ENCODE data around the gene TMEM203. TPM values are rescaled to one million over a fixed set of nuclear protein-coding genes. Genes with fewer than 3 reads are reported as not detected.

Gene TMEM203
- total and polyA plus RNA-seq, 4 donors = 19.9 to 27.5 (median 21.5) TPM

DNA sequence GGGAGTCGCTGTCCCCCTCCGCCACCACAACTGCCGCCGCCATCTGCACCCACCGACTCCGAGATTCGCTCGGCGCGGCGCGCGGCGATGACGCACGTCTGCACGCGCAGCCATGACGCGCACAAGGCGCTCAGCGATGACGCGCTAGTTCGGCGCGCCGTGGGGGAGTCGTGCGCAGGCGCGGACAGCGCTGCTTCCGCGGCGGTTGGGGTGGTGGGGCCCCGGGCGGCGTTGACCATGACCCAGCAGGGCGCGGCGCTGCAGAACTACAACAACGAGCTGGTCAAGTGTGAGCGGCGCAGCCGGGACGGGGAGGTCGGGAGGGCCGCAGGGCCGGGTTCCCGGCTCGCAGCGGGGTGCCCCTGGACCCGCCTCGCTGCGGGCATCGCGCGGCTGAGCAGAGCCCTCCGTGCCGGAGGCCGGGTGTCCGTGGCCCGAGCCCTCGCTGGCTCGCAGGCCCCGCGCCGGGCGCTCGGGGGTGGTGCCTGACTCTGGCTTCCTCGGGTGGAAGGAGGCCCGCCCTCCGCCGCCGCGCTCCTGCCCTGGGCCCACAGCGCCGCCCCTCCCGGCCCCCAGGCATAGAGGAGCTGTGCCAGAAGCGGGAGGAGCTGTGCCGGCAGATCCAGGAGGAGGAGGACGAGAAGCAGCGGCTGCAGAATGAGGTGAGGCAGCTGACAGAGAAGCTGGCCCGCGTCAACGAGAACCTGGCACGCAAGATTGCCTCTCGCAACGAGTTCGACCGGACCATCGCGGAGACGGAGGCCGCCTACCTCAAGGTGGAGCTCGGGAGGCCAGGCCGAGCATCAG lies 16.8 kb downstream of the TMEM203 start, which contains the start of the genes ANAPC2 and SSNA1:
Gene ANAPC2, minus strand, starts transcription at position 71 of the 807 bp plus-strand sequence. Its CDS starts 28 bp downstream, at position 43.
Gene SSNA1, plus strand, starts transcription at position 187 of the 807 bp plus-strand sequence. Its CDS starts 51 bp downstream, at position 238.
- peak within 1 kb of the TSS; percentile 90 to 92 for H3K27ac ChIP-seq (ENCODE audit: low read depth in 1 of 2, low read length in 2 of 2)

DNA sequence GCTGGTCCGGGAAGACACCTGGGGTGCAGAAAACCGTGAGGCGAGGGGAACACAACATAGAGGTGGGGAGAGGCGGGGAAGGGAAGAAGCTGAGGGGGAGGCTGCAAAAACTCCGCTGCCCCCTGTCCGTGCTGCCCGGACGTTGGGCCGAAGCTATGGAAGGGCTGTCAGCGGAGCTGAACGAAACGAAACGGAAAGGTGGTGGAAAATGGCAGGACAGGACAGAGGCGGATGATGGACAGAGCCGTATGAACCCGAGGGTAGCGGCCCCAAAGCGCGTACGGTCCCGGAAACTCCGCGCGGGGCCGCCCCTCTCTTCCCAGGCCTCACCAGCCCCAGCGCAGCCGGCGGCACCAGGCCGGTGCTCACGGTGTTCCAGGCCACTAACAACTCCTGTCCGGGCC lies 17.4 kb downstream of the TMEM203 start:
- WGBS = 0% methylated on average over 31 of the region's 31 CpGs
- peaks cover 19 to 50% (median 40%) of the 10 kb centered on the region in 4 donors for H3K4me1 ChIP-seq (ENCODE audit: control insufficient read depth in 4 of 4, insufficient read depth in 4 of 4, low read length in 3 of 4)

More for the DNA sequence above, 16.8 kb downstream of the TMEM203 start, which contains the start of the genes ANAPC2 and SSNA1:
- TF ChIP-seq FOXA1 (IDR thresholded peaks at IDR 0.05) (no peak), RAD21 (IDR thresholded peaks at IDR 0.05) (peak in 1 of 2 donors; percentile 55), GABPA (IDR thresholded peaks at IDR 0.05 in 1 of 2, conservative IDR thresholded peaks at IDR 0.05 in 1 of 2) (peak in 1 of 2 donors; percentile 87), NR2F2 (IDR thresholded peaks at IDR 0.05) (no peak), SP1 (IDR thresholded peaks at IDR 0.05) (peak; percentile 22), HNF4G (IDR thresholded peaks at IDR 0.05) (no peak), RXRA (IDR thresholded peaks at IDR 0.05) (no peak), TAF1 (conservative IDR thresholded peaks at IDR 0.05) (no peak)
- TF ChIP-seq, protein P1, sequence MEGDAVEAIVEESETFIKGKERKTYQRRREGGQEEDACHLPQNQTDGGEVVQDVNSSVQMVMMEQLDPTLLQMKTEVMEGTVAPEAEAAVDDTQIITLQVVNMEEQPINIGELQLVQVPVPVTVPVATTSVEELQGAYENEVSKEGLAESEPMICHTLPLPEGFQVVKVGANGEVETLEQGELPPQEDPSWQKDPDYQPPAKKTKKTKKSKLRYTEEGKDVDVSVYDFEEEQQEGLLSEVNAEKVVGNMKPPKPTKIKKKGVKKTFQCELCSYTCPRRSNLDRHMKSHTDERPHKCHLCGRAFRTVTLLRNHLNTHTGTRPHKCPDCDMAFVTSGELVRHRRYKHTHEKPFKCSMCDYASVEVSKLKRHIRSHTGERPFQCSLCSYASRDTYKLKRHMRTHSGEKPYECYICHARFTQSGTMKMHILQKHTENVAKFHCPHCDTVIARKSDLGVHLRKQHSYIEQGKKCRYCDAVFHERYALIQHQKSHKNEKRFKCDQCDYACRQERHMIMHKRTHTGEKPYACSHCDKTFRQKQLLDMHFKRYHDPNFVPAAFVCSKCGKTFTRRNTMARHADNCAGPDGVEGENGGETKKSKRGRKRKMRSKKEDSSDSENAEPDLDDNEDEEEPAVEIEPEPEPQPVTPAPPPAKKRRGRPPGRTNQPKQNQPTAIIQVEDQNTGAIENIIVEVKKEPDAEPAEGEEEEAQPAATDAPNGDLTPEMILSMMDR (IDR thresholded peaks at IDR 0.05; ENCODE audit: low read depth, low read length, missing input control) = peak; percentile 12
- TF ChIP-seq, protein P2, sequence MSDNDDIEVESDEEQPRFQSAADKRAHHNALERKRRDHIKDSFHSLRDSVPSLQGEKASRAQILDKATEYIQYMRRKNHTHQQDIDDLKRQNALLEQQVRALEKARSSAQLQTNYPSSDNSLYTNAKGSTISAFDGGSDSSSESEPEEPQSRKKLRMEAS (IDR thresholded peaks at IDR 0.05) = no peak
- no peaks in the 10 kb centered on the region for H3K27me3 ChIP-seq (ENCODE audit: control insufficient read depth in 4 of 4, insufficient read depth in 4 of 4, low read length in 3 of 4)
- H3K9ac ChIP-seq (ENCODE audit: low read depth in 1 of 2, low read length in 2 of 2) = peak within 1 kb of the TSS; percentile 64 to 76
- H3K4me1 ChIP-seq (ENCODE audit: control insufficient read depth in 4 of 4, insufficient read depth in 4 of 4, low read length in 3 of 4) = peaks cover 19 to 50% (median 40%) of the 10 kb centered on the region in 4 donors
- DNase-seq (ENCODE audit: low spot score) = peak; percentile 95
- peaks cover 6 to 38% (median 7%) of the 10 kb centered on the region in 4 donors for H3K36me3 ChIP-seq (ENCODE audit: control insufficient read depth in 4 of 4, insufficient read depth in 3 of 4, low read depth in 1 of 4, low read length in 3 of 4)
- no peaks in the 10 kb centered on the region for H3K9me3 ChIP-seq (ENCODE audit: control insufficient read depth in 4 of 4, low read length in 3 of 4)
- peak within 1 kb of the TSS; percentile 74 to 92 (median 86) for H3K4me3 ChIP-seq (ENCODE audit: low read depth in 1 of 3, low read length in 3 of 3)
- WGBS = under 1% methylated on average over 98 of the region's 98 CpGs

More for the DNA sequence above, 17.4 kb downstream of the TMEM203 start:
- Histone ChIP-seq H3K9me3 (ENCODE audit: control insufficient read depth in 4 of 4, low read length in 3 of 4) (no peaks in the 10 kb centered on the region), H3K27me3 (ENCODE audit: control insufficient read depth in 4 of 4, insufficient read depth in 4 of 4, low read length in 3 of 4) (no peaks in the 10 kb centered on the region), H3K4me3 (ENCODE audit: low read depth in 1 of 3, low read length in 3 of 3) (peak overlapping the region; percentile 74 to 92 (median 86)), H3K9ac (ENCODE audit: low read depth in 1 of 2, low read length in 2 of 2) (peak overlapping the region; percentile 64 to 76), H3K27ac (ENCODE audit: low read depth in 1 of 2, low read length in 2 of 2) (peak overlapping the region; percentile 90 to 92), H3K36me3 (ENCODE audit: control insufficient read depth in 4 of 4, insufficient read depth in 3 of 4, low read depth in 1 of 4, low read length in 3 of 4) (peaks cover 9 to 44% (median 11%) of the 10 kb centered on the region in 4 donors)
- TF ChIP-seq TAF1 (conservative IDR thresholded peaks at IDR 0.05) (no peak), NR2F2 (IDR thresholded peaks at IDR 0.05) (no peak), YY1 (IDR thresholded peaks at IDR 0.05) (no peak), HNF4G (IDR thresholded peaks at IDR 0.05) (no peak), EGR1 (IDR thresholded peaks at IDR 0.05; ENCODE audit: low read depth in 2 of 2) (no peak), JUND (IDR thresholded peaks at IDR 0.05) (no peak), GABPA (IDR thresholded peaks at IDR 0.05 in 1 of 2, conservative IDR thresholded peaks at IDR 0.05 in 1 of 2) (no peak), SP1 (IDR thresholded peaks at IDR 0.05) (no peak), HNF4A (conservative IDR thresholded peaks at IDR 0.05) (no peak), FOXA2 (IDR thresholded peaks at IDR 0.05) (no peak)
- TF ChIP-seq, protein P3, sequence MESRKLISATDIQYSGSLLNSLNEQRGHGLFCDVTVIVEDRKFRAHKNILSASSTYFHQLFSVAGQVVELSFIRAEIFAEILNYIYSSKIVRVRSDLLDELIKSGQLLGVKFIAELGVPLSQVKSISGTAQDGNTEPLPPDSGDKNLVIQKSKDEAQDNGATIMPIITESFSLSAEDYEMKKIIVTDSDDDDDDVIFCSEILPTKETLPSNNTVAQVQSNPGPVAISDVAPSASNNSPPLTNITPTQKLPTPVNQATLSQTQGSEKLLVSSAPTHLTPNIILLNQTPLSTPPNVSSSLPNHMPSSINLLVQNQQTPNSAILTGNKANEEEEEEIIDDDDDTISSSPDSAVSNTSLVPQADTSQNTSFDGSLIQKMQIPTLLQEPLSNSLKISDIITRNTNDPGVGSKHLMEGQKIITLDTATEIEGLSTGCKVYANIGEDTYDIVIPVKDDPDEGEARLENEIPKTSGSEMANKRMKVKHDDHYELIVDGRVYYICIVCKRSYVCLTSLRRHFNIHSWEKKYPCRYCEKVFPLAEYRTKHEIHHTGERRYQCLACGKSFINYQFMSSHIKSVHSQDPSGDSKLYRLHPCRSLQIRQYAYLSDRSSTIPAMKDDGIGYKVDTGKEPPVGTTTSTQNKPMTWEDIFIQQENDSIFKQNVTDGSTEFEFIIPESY (IDR thresholded peaks at IDR 0.05) = no peak
- TF ChIP-seq, protein P4, sequence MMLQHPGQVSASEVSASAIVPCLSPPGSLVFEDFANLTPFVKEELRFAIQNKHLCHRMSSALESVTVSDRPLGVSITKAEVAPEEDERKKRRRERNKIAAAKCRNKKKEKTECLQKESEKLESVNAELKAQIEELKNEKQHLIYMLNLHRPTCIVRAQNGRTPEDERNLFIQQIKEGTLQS (IDR thresholded peaks at IDR 0.05) = no peak
- TF ChIP-seq, protein P5, sequence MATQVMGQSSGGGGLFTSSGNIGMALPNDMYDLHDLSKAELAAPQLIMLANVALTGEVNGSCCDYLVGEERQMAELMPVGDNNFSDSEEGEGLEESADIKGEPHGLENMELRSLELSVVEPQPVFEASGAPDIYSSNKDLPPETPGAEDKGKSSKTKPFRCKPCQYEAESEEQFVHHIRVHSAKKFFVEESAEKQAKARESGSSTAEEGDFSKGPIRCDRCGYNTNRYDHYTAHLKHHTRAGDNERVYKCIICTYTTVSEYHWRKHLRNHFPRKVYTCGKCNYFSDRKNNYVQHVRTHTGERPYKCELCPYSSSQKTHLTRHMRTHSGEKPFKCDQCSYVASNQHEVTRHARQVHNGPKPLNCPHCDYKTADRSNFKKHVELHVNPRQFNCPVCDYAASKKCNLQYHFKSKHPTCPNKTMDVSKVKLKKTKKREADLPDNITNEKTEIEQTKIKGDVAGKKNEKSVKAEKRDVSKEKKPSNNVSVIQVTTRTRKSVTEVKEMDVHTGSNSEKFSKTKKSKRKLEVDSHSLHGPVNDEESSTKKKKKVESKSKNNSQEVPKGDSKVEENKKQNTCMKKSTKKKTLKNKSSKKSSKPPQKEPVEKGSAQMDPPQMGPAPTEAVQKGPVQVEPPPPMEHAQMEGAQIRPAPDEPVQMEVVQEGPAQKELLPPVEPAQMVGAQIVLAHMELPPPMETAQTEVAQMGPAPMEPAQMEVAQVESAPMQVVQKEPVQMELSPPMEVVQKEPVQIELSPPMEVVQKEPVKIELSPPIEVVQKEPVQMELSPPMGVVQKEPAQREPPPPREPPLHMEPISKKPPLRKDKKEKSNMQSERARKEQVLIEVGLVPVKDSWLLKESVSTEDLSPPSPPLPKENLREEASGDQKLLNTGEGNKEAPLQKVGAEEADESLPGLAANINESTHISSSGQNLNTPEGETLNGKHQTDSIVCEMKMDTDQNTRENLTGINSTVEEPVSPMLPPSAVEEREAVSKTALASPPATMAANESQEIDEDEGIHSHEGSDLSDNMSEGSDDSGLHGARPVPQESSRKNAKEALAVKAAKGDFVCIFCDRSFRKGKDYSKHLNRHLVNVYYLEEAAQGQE (IDR thresholded peaks at IDR 0.05) = no peak
- DNase-seq (ENCODE audit: low spot score) = no peak
